Measurements from ENCODE around the gene RPEL1.
A peak's percentile ranks its signal among the peaks of the same experiment; 100 is the strongest.
"Not testable (repeated sequence)": the region's sequence is repeated elsewhere in the genome, so short reads cannot be mapped to it uniquely, and the experiment has no call there.

Gene RPEL1

DNA sequence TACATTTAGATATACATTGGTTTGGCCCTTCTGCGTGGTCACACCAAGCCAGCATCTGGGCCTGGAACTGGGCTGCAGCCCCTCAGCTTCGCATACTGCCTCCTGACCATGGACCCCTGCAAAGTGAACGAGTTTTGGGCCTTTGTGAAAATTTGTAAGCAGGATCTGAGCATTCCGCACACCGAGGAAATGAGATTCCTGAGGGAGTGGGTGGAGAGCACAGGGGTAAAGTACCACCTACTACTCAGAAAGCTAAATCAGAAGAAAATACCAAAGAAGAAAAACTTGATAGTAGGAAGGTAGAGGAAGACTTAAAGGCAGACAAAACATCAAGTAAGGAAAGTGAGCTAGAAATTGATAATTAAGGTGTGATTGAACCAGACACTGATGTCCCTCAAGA is 30.1 kb upstream of the RPEL1 start:
- no peak overlapping the region for H3K4me3 ChIP-seq (ENCODE audit: low read depth in 1 of 2, low read length in 1 of 2)

DNA sequence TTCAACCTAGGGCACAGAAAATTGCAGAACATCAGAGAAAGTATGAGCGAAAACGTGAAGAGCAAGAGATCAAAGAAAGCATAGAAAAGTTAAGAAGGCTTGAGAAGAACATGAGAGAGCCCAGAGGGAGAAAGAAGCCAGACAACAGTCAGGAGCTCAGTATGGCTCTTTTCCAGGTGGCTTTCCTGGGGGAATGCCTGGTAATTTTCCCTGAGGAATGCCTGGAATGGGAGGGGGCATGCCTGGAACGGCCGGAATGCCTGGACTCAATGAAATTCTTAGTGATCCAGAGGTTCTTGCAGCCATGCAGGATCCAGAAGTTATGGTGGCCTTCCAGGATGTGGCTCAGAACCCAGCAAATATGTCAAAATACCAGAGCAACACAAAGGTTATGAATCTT is 29.3 kb upstream of the RPEL1 start:
- H3K4me1 ChIP-seq (ENCODE audit: control insufficient read depth in 1 of 2, insufficient read depth in 1 of 2, low read depth in 1 of 2, low read length in 1 of 2); H3K9me3 ChIP-seq; H3K4me3 ChIP-seq (ENCODE audit: low read depth in 1 of 2, low read length in 1 of 2); H3K27ac ChIP-seq; H3K27me3 ChIP-seq; H3K36me3 ChIP-seq: not testable (repeated sequence)

More for the DNA sequence above, 30.1 kb upstream of the RPEL1 start:
- no peak overlapping the region for H3K27ac ChIP-seq
- peaks cover 0 to under 1% of the 10 kb centered on the region in 2 experiments for H3K4me1 ChIP-seq (ENCODE audit: control insufficient read depth in 1 of 2, insufficient read depth in 1 of 2, low read depth in 1 of 2, low read length in 1 of 2)
- no peaks in the 10 kb centered on the region for H3K36me3 ChIP-seq
- TF ChIP-seq, protein P1, sequence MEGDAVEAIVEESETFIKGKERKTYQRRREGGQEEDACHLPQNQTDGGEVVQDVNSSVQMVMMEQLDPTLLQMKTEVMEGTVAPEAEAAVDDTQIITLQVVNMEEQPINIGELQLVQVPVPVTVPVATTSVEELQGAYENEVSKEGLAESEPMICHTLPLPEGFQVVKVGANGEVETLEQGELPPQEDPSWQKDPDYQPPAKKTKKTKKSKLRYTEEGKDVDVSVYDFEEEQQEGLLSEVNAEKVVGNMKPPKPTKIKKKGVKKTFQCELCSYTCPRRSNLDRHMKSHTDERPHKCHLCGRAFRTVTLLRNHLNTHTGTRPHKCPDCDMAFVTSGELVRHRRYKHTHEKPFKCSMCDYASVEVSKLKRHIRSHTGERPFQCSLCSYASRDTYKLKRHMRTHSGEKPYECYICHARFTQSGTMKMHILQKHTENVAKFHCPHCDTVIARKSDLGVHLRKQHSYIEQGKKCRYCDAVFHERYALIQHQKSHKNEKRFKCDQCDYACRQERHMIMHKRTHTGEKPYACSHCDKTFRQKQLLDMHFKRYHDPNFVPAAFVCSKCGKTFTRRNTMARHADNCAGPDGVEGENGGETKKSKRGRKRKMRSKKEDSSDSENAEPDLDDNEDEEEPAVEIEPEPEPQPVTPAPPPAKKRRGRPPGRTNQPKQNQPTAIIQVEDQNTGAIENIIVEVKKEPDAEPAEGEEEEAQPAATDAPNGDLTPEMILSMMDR (IDR thresholded peaks at IDR 0.05) = no peak
- H3K9me3 ChIP-seq = no peaks in the 10 kb centered on the region
- H3K27me3 ChIP-seq = no peaks in the 10 kb centered on the region

DNA sequence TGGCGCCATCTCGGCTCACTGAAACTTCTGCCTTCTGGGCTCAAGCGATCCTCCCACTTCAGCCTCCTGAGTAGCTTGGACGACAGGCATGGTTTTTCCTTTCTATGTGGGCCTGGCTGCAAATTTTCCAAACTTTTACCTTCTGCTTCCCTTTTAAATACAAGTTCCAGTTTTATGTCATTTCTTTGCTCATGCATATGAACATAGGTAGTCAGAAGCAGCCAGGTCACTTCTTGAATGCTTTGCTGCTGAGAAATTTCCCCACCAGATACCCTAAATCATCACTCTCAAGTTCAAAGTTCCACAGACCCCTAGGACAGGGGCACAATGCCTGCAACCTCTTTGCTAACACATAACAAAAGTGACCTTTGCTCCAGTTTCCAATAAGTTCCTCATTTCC is 21.6 kb upstream of the RPEL1 start:
- no peaks in the 10 kb centered on the region for H3K9me3 ChIP-seq
- peaks cover 64 to 67% of the 10 kb centered on the region in 2 experiments for H3K4me1 ChIP-seq (ENCODE audit: control insufficient read depth in 1 of 2, insufficient read depth in 1 of 2, low read depth in 1 of 2, low read length in 1 of 2)
- no peaks in the 10 kb centered on the region for H3K36me3 ChIP-seq
- TF ChIP-seq, protein P1 (IDR thresholded peaks at IDR 0.05) = no peak
- peak overlapping the region; percentile 95 for H3K27ac ChIP-seq
- peak overlapping the region in 1 of 2 experiments; percentile 43 for H3K4me3 ChIP-seq (ENCODE audit: low read depth in 1 of 2, low read length in 1 of 2)
- no peaks in the 10 kb centered on the region for H3K27me3 ChIP-seq

DNA sequence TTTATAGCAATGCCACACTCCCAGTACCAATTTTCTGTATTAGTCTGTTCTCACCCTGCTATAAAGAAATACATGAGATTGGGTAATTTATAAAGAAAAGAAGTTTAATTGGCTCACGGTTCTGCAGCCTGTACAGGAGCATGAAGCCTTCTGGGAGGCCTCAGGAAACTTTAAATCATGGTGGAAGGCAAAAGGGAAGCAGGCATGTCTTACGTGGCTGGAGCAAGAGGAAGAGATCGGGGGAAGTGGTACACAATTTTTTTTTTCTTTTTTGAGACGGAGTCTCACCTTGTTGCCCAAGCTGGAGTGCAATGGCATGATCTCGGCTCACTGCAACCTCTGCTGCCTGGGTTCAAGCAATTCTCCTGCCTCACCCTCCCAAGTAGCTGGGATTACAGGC is 21.0 kb upstream of the RPEL1 start:
- Histone ChIP-seq H3K4me3 (ENCODE audit: low read depth in 1 of 2, low read length in 1 of 2) (peak overlapping the region; percentile 17 to 43), H3K27ac (peak overlapping the region; percentile 95), H3K4me1 (ENCODE audit: control insufficient read depth in 1 of 2, insufficient read depth in 1 of 2, low read depth in 1 of 2, low read length in 1 of 2) (peaks cover 64 to 70% of the 10 kb centered on the region in 2 experiments)
- H3K36me3 ChIP-seq, H3K9me3 ChIP-seq, H3K27me3 ChIP-seq: not testable (repeated sequence)

DNA sequence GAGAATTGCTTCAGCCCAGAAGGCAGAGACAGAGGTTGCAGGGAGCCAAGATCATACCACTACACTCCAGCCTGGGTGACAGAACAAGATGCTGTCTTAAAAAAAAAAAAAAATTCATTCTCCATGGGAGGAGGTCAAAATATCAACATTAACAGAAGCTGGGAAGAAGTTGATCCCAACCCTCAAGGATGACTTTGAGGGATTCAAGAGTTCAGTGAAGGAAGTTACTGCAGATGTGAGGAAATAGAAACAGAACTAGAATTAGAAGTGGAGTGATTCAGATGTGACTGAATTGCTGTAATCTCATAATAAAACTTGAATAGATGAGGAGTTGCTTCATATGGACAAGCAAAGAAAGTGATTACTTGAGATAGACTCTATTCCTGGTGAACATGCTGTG is 19.7 kb upstream of the RPEL1 start:
- Histone ChIP-seq H3K36me3 (no peaks in the 10 kb centered on the region), H3K27me3 (no peaks in the 10 kb centered on the region), H3K4me3 (ENCODE audit: low read depth in 1 of 2, low read length in 1 of 2) (peak overlapping the region in 1 of 2 experiments; percentile 43), H3K27ac (peak overlapping the region; percentile 95), H3K4me1 (ENCODE audit: control insufficient read depth in 1 of 2, insufficient read depth in 1 of 2, low read depth in 1 of 2, low read length in 1 of 2) (peaks cover 62 to 69% of the 10 kb centered on the region in 2 experiments), H3K9me3 (no peaks in the 10 kb centered on the region)
- TF ChIP-seq, protein P1 (IDR thresholded peaks at IDR 0.05) = no peak

DNA sequence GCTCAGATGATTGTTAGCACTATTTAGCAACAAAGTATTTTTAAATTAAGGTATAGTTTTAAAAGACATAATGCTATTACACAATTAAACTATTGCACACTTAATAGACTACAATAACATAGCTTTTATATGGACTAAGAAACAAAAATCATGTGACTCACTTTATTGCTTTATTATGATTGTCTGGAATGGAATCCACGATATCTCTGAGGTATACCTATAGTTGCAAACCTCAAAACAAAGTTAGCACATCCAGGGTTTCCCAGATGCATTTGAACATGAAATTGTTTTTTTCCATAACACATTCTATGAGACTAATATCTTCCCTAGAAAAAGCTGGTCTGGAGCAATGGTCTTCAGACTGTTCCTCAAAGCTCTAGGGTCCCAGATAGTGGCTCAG is 18.3 kb upstream of the RPEL1 start:
- Histone ChIP-seq H3K27ac (peak overlapping the region; percentile 95), H3K9me3 (no peaks in the 10 kb centered on the region), H3K4me1 (ENCODE audit: control insufficient read depth in 1 of 2, insufficient read depth in 1 of 2, low read depth in 1 of 2, low read length in 1 of 2) (peaks cover 62 to 70% of the 10 kb centered on the region in 2 experiments), H3K4me3 (ENCODE audit: low read depth in 1 of 2, low read length in 1 of 2) (no peak overlapping the region), H3K27me3 (no peaks in the 10 kb centered on the region), H3K36me3 (no peaks in the 10 kb centered on the region)
- TF ChIP-seq, protein P1 (IDR thresholded peaks at IDR 0.05) = no peak

DNA sequence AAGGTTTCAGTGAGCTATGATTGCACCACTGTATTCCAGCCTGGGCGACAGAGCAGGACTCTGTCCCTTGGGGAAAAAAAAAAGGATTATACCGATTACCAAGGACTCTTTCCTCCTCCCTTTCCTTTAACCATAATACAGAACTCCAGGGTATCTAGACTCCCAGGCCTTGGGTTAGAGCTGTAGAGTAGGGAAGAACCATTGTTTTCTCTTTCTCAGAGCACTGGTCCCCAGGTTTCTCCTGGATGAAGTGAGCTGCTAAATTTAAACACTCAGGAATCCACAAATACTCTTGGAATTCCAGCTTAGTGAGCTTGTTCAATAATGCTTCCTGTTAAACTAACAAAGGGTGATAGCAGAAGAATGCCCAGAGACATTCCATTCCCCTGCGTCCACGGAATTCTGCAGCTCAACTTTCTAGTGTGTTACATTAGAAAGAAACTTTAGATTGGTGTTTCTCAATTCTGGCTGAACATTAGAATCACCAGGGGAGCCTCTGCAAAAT is 14.6 kb upstream of the RPEL1 start:
- Histone ChIP-seq H3K36me3 (no peaks in the 10 kb centered on the region), H3K27me3 (no peaks in the 10 kb centered on the region), H3K4me3 (ENCODE audit: low read depth in 1 of 2, low read length in 1 of 2) (no peak overlapping the region), H3K4me1 (ENCODE audit: control insufficient read depth in 1 of 2, insufficient read depth in 1 of 2, low read depth in 1 of 2, low read length in 1 of 2) (peaks cover 48 to 54% of the 10 kb centered on the region in 2 experiments), H3K27ac (no peak overlapping the region), H3K9me3 (no peaks in the 10 kb centered on the region)
- TF ChIP-seq, protein P1 (IDR thresholded peaks at IDR 0.05) = no peak
